RWPE2 (cell line): Measurements from ENCODE around the gene TM9SF2.

Experiments used
- ATAC-seq: fragments of 200-7000 bp; cut with Tn5 transposase; 3 replicates; pipeline ENCODE4 v1.9.1; 2021; ENCODE audit warnings: low read depth
- DNase-seq: peaks from one replicate; pipeline ENCODE4 v3.0.0-alpha.2; 2020; ENCODE audit warnings: low spot score
- H3K27ac ChIP-seq: fragments of 450-650 bp; 2 replicates; pipeline ENCODE4 v1.5.1; 2017; ENCODE audit warnings: mild to moderate bottlenecking; ENCODE audit not compliant: poor library complexity, severe bottlenecking
- H3K27me3 ChIP-seq: fragments of 250-450 bp; sonication (Bioruptor Pico); 2 replicates; pipeline ENCODE4 v1.5.1; 2021; ENCODE audit warnings: mild to moderate bottlenecking, moderate library complexity; ENCODE audit not compliant: insufficient read depth, poor library complexity, severe bottlenecking
- H3K36me3 ChIP-seq: fragments of 250-450 bp; sonication (Bioruptor Pico); 2 replicates; pipeline ENCODE4 v1.5.1; 2020; ENCODE audit warnings: low read depth, mild to moderate bottlenecking, moderate library complexity
- H3K4me1 ChIP-seq: fragments of 250-450 bp; sonication (Bioruptor Pico); 2 replicates; pipeline ENCODE4 v1.5.1; 2021; ENCODE audit warnings: mild to moderate bottlenecking, moderate library complexity; ENCODE audit not compliant: insufficient read depth, poor library complexity, severe bottlenecking
- H3K4me3 ChIP-seq: fragments of 250-450 bp; sonication (Bioruptor Pico); 2 replicates; pipeline ENCODE4 v1.5.1; 2021; ENCODE audit warnings: mild to moderate bottlenecking, moderate library complexity; ENCODE audit not compliant: severe bottlenecking
- H3K9me3 ChIP-seq: fragments of 250-450 bp; sonication (Bioruptor Pico); 2 replicates; pipeline ENCODE4 v1.5.1; 2021; ENCODE audit warnings: mild to moderate bottlenecking, moderate library complexity; ENCODE audit not compliant: severe bottlenecking
- TF ChIP-seq, protein P1 (sequence below): fragments of 450-650 bp; IDR thresholded peaks from one replicate; pipeline ENCODE4 v1.5.1; 2017; ENCODE audit warnings: mild to moderate bottlenecking, moderate library complexity; ENCODE audit not compliant: poor library complexity, severe bottlenecking

The TM9SF2 gene

DNA sequence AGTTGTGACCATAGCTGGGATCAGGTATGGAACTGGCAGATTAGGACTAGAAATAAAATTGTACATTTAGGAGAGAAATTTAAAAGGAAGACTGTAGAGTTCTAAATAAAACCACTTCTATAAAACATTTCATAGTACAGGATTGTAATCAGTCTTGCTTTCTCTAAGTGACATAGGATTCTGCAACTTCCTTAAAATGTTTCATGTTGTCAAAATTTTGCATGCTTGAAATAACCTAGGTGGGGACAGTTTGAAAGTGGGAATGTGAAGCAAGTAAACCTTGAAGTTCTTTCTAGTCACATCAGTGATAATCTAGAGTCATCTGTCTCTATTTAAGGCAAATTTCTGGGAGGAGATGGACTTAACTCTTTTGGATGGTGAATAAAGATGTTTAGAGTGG, 6.7 kb downstream of the TM9SF2 start:
- DNase-seq (no peak), ATAC-seq (no peak)
- Histone ChIP-seq H3K4me3 (no peak overlapping the region), H3K27me3 (no peaks in the 10 kb centered on the region), H3K27ac (no peak overlapping the region), H3K4me1 (peaks cover 16% of the 10 kb centered on the region), H3K36me3 (peaks cover 42% of the 10 kb centered on the region), H3K9me3 (no peaks in the 10 kb centered on the region)
- TF ChIP-seq, protein P1, sequence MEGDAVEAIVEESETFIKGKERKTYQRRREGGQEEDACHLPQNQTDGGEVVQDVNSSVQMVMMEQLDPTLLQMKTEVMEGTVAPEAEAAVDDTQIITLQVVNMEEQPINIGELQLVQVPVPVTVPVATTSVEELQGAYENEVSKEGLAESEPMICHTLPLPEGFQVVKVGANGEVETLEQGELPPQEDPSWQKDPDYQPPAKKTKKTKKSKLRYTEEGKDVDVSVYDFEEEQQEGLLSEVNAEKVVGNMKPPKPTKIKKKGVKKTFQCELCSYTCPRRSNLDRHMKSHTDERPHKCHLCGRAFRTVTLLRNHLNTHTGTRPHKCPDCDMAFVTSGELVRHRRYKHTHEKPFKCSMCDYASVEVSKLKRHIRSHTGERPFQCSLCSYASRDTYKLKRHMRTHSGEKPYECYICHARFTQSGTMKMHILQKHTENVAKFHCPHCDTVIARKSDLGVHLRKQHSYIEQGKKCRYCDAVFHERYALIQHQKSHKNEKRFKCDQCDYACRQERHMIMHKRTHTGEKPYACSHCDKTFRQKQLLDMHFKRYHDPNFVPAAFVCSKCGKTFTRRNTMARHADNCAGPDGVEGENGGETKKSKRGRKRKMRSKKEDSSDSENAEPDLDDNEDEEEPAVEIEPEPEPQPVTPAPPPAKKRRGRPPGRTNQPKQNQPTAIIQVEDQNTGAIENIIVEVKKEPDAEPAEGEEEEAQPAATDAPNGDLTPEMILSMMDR: no peak

DNA sequence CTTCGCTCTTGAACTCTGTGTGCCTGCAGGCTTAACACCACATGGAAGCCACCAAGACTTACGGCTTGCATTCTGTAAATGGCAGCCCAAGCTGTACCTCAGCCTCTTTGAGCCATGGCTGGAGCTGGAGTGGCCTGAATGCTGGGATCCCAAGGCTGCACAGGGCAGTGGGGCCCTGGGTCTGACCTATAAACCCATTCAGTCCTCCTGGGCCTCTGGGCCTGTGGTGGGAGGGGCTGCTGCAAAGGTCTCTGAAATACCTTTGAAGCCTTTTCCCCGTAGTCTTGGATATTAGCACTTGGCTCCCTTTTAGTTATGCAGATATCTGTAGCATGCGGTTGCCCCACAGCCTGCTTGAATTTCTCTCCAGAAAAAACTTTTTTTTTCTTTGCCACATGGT, 8.2 kb downstream of the TM9SF2 start:
- DNase-seq (no peak), ATAC-seq (no peak)
- H3K36me3 ChIP-seq: peaks cover 39% of the 10 kb centered on the region
- no peaks in the 10 kb centered on the region for H3K9me3 ChIP-seq
- peaks cover 8% of the 10 kb centered on the region for H3K4me1 ChIP-seq
- TF ChIP-seq, protein P1: no peak
- H3K27me3 ChIP-seq: no peaks in the 10 kb centered on the region
- H3K4me3 ChIP-seq: no peak overlapping the region
- no peak overlapping the region for H3K27ac ChIP-seq

DNA sequence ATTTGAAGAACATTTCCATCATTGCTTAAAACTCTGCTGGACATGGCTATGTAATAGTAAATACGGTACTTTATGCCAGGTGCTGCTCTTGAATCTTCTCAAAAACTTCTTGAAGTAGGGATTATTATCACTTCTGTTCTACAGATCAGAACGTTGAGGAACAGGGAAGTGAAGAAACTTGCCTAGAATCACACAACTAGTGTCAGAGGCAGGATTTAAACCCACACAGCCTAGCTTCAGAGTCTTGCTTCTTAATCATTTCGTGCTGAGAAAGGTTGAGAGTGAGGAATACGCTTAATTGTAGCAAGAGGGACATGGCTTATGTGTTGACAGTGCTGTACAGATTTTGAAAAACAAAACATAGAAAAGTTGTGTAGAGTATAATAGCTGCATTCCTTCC, 13.5 kb downstream of the TM9SF2 start:
- DNase-seq (no peak), ATAC-seq (no peak)
- no peak overlapping the region for H3K27ac ChIP-seq

DNA sequence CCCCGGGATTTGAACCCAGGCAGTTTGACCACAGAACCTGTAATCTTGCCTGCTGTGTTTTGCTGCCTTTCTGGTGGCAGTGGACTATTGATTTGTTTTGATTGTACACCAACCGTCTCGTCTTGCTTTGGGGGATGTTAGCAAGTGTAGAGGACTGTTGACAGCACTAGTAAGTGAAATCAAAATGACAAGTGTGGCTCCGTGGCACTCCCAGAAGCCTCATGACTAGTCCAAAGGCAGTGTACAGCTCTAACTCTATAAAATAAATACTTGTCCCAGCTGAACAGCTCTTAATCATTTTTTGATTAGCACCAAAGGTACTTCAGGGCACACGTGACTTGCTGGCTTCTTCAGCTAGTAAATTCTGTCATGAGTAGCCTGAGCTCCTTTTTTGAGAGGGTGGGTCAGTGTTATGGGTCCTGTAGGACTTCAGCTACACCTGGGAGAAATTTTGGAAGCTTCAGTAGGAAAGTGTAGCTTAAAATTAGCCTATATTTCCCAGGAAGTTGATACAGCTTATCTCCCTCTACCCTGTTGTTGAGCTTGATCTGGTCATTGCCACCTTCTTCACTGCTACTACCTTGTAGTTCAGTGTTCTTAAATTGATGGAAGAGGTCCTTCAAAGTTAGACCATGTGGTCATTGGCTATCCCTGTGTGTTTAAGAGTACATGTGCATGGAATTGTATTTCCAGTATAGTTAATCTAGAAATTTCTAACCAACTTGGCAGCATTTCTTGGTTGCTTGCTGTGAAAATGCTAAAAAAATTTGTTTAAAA, 15.1 kb downstream of the TM9SF2 start:
- TF ChIP-seq, protein P1: no peak
- peaks cover 4% of the 10 kb centered on the region for H3K4me1 ChIP-seq
- no peak overlapping the region for H3K4me3 ChIP-seq
- DNase-seq (no peak), ATAC-seq (no peak)
- H3K27me3 ChIP-seq: no peaks in the 10 kb centered on the region
- H3K9me3 ChIP-seq: no peaks in the 10 kb centered on the region
- peaks cover 43% of the 10 kb centered on the region for H3K36me3 ChIP-seq
- peak overlapping the region; percentile 19 for H3K27ac ChIP-seq

More for the DNA sequence above, 13.5 kb downstream of the TM9SF2 start:
- Histone ChIP-seq H3K4me3 (no peak overlapping the region), H3K36me3 (peaks cover 35% of the 10 kb centered on the region), H3K9me3 (no peaks in the 10 kb centered on the region), H3K4me1 (peaks cover 6% of the 10 kb centered on the region), H3K27me3 (no peaks in the 10 kb centered on the region)
- TF ChIP-seq, protein P1: no peak

DNA sequence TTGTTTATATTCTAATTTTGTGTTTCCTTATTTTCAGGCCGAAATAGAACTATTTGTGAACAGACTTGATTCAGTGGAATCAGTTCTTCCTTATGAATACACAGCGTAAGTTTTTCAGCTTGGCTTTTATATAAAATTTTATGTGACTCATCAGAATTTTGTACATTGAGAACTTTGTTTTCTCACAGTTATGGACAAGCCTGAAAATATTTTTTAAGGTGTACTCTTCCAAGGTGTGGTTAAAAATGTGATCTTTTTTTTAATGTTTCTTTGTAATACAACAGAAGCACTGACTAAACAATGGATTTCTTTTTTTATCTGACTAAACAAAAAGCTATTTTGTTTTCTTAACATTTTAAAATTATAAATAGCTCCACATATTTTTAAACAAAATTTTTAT, 16.3 kb downstream of the TM9SF2 start:
- ATAC-seq (peak; percentile 29; the same call in 1 of the 3 replicates), DNase-seq (no peak)
- no peaks in the 10 kb centered on the region for H3K9me3 ChIP-seq
- no peak overlapping the region for H3K4me3 ChIP-seq
- H3K27me3 ChIP-seq: no peaks in the 10 kb centered on the region
- peaks cover 4% of the 10 kb centered on the region for H3K4me1 ChIP-seq
- peak overlapping the region; percentile 19 for H3K27ac ChIP-seq
- TF ChIP-seq, protein P1: no peak
- peaks cover 55% of the 10 kb centered on the region for H3K36me3 ChIP-seq
